Measurements from ENCODE around the gene SEC24A.
"Not testable (repeated sequence)": the region's sequence is repeated elsewhere in the genome, so short reads cannot be mapped to it uniquely, and the experiment has no call there.

The SEC24A gene

GRCh38 chr5:134741052-134741451 is 92.5 kb downstream of the SEC24A start:
- no peak overlapping the region for H3K4me3 ChIP-seq (replicated peaks; ENCODE audit: low read depth, low read length)
- no peak for TF ChIP-seq CTCF (IDR thresholded peaks at IDR 0.05; ENCODE audit: low read length, missing control alignments)
- no peak for DNase-seq (ENCODE audit: low read depth)

- TF ChIP-seq CTCF (IDR thresholded peaks at IDR 0.05; ENCODE audit: low read length, missing control alignments), result no peak
- no peak for DNase-seq (ENCODE audit: low read depth)
Measured at GRCh38 chr5:134742134-134742533, 93.5 kb downstream of the SEC24A start.

GRCh38 chr5:134749415-134749814 is 100.8 kb downstream of the SEC24A start:
- H3K4me3 ChIP-seq (replicated peaks; ENCODE audit: low read depth, low read length), result no peak overlapping the region

More at GRCh38 chr5:134742134-134742533, 93.5 kb downstream of the SEC24A start:
- no peak overlapping the region for H3K4me3 ChIP-seq (replicated peaks; ENCODE audit: low read depth, low read length)

GRCh38 chr5:134758176-134758503 is 109.6 kb downstream of the SEC24A start:
- H3K4me3 ChIP-seq (replicated peaks; ENCODE audit: low read depth, low read length), result peak overlapping the region; percentile 94
- no peak for TF ChIP-seq CTCF (IDR thresholded peaks at IDR 0.05; ENCODE audit: low read length, missing control alignments)
- no peak for DNase-seq (ENCODE audit: low read depth)

More at GRCh38 chr5:134749415-134749814, 100.8 kb downstream of the SEC24A start:
- DNase-seq (ENCODE audit: low read depth), result no peak
- TF ChIP-seq CTCF (IDR thresholded peaks at IDR 0.05; ENCODE audit: low read length, missing control alignments), result no peak

GRCh38 chr5:134758504-134759341 is 110.1 kb downstream of the SEC24A start, which contains the start of gene DDX46:
DDX46 (plus strand) TSS chr5:134758779; CDS start chr5:134758939, 160 bp downstream.
- DNase-seq (ENCODE audit: low read depth), result peak; percentile 92
- peak; percentile 65 for TF ChIP-seq CTCF (IDR thresholded peaks at IDR 0.05; ENCODE audit: low read length, missing control alignments)
- H3K4me3 ChIP-seq (replicated peaks; ENCODE audit: low read depth, low read length), result peak within 1 kb of the TSS; percentile 94

- DNase-seq (ENCODE audit: low read depth); H3K4me3 ChIP-seq (replicated peaks; ENCODE audit: low read depth, low read length): not testable (repeated sequence)
Measured at GRCh38 chr5:134767528-134768291, 119.1 kb downstream of the SEC24A start.

- DNase-seq (ENCODE audit: low read depth), result peak; percentile 82
- no peak for TF ChIP-seq CTCF (IDR thresholded peaks at IDR 0.05; ENCODE audit: low read length, missing control alignments)
- no peak overlapping the region for H3K4me3 ChIP-seq (replicated peaks; ENCODE audit: low read depth, low read length)
Measured at GRCh38 chr5:134769206-134769605, 120.6 kb downstream of the SEC24A start.

Measured in fibroblast of pulmonary artery (primary cell).